PC-3 (cell line): ENCODE measurements around the gene TDRKH. TPM values are rescaled to one million over a fixed set of nuclear protein-coding genes. Genes with fewer than 3 reads are reported as not detected.

Experiments
- ATAC-seq: fragments of 200-7000 bp; cut with Tn5 transposase; 2 replicates; pipeline ENCODE4 v1.9.1; 2020; ENCODE audit warnings: mild to moderate bottlenecking, moderate library complexity
- BruUV-seq: library from RNA; stranded (reverse); fragments of 400-500 nt; replicated peaks from 2 replicates; lab custom pipeline; 2021; lab: Mats Ljungman, UMichigan
- CTCF ChIA-PET: fragments of 300-600 bp; sonication (Branson Sonifier 250); formaldehyde crosslinking; loops from one replicate; lab custom pipeline; 2022; ENCODE audit warnings: antibody characterized with exemption; lab: Charles Lee
- POLR2A ChIA-PET: fragments of 300-600 bp; sonication (Branson Sonifier 250); formaldehyde crosslinking; loops from one replicate; lab custom pipeline; 2022; ENCODE audit warnings: antibody characterized with exemption; ENCODE audit not compliant: unreplicated experiment; lab: Charles Lee
- DNase-seq: peaks from one replicate; pipeline ENCODE4 v3.0.0-alpha.2; 2015
- H2AFZ ChIP-seq: fragments of 300-600 bp; sonication (generic); 2 replicates; pipeline ENCODE4 v1.6.0; 2016; ENCODE audit warnings: antibody characterized with exemption, low read length
- H3F3A ChIP-seq: fragments of 300-600 bp; sonication (generic); one replicate; pipeline ENCODE4 v1.6.0; 2017; ENCODE audit warnings: antibody characterized with exemption, low read length, control low read depth, mild to moderate bottlenecking; ENCODE audit not compliant: unreplicated experiment
- H3K27ac ChIP-seq: fragments of 300-600 bp; sonication (generic); 2 replicates; pipeline ENCODE4 v1.5.1; 2016; ENCODE audit warnings: mild to moderate bottlenecking, low read length
- H3K27me3 ChIP-seq: fragments of 300-600 bp; sonication (generic); 2 replicates; pipeline ENCODE4 v1.6.1; 2016; ENCODE audit warnings: low read length, mixed read lengths
- H3K36me3 ChIP-seq: fragments of 300-600 bp; sonication (generic); 2 replicates; pipeline ENCODE4 v1.6.1; 2016; ENCODE audit warnings: low read depth, mixed run types, low read length, mixed read lengths
- H3K4me1 ChIP-seq: fragments of 300-600 bp; sonication (generic); 2 replicates; pipeline ENCODE4 v1.5.1; 2016; ENCODE audit warnings: low read length; ENCODE audit not compliant: insufficient read depth
- H3K4me2 ChIP-seq: fragments of 300-600 bp; sonication (generic); 2 replicates; pipeline ENCODE4 v1.6.0; 2016; ENCODE audit warnings: low read length
- H3K4me3 ChIP-seq: fragments of 300-600 bp; sonication (generic); 2 replicates; pipeline ENCODE4 v1.5.1; 2016; ENCODE audit warnings: mild to moderate bottlenecking, low read length, mixed read lengths
- H3K79me2 ChIP-seq: fragments of 300-600 bp; sonication (generic); 2 replicates; pipeline ENCODE4 v1.6.1; 2017; ENCODE audit warnings: low read length, mixed read lengths
- H3K9ac ChIP-seq: fragments of 300-600 bp; sonication (generic); 2 replicates; pipeline ENCODE4 v1.6.0; 2016; ENCODE audit warnings: mild to moderate bottlenecking, low read length
- H3K9me2 ChIP-seq: fragments of 300-600 bp; sonication (generic); replicated peaks from 2 replicates; pipeline ENCODE4 v1.6.1; 2016; ENCODE audit warnings: mixed run types, low read length, mixed read lengths
- H3K9me3 ChIP-seq: fragments of 300-600 bp; sonication (generic); 2 replicates; pipeline ENCODE4 v1.6.1; 2016; ENCODE audit warnings: low read length, mixed read lengths
- H4K20me1 ChIP-seq: fragments of 300-600 bp; sonication (generic); 2 replicates; pipeline ENCODE4 v1.6.1; 2016; ENCODE audit warnings: low read length, mixed read lengths
- EZH2 ChIP-seq: fragments of 300-600 bp; sonication (generic); IDR thresholded peaks from one replicate; pipeline ENCODE4 v1.6.1; 2017; ENCODE audit warnings: antibody characterized with exemption, mild to moderate bottlenecking, low read length; ENCODE audit not compliant: unreplicated experiment
- EZH2phosphoT487 ChIP-seq: fragments of 300-600 bp; sonication (generic); IDR thresholded peaks from 2 replicates; pipeline ENCODE4 v1.6.1; 2018; ENCODE audit warnings: mild to moderate bottlenecking, antibody characterized with exemption, low read length, borderline replicate concordance
- intact Hi-C: fragments of 100-400 bp; cut with micrococcal nuclease; formaldehyde crosslinking; loops from 2 replicates; pipeline ENCODE4 v1.9.0; 2023
- total RNA-seq: library from RNA; depleted of rRNA; stranded (reverse); fragments of >200 nt; gene quantifications from 2 replicates; pipeline ENCODE4 v1.2.3, GENCODE V29; 2014
- TF ChIP-seq, protein P1 (sequence below): fragments of 300-600 bp; sonication (generic); conservative IDR thresholded peaks from 2 replicates; pipeline ENCODE4 v1.5.1; 2017; ENCODE audit warnings: antibody characterized with exemption, low read depth, mild to moderate bottlenecking, low read length

TDRKH gene
- total RNA-seq, 1 experiment from 2014 or later, result 15.2 TPM

DNA sequence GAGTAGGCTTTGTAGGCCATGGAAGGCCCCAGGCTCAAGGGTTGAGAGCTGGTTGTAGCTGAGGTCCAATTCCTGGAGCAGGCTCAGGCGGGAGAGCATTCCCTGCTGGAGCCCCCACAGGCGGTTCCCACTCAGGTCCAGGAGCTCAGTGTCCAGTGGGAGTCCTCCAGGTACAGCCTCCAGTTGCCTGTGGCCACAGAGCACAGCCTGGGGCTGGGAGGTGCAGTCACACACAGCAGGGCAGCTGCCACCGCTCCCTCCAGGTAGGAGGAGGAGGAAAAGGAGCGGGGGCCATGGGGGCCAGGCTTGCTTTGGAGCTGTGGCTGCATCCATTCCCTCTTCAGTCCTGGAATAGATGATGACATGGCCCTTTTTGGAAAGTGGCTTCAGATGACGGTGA is 12.1 kb upstream of the TDRKH start:
- H3K4me2 ChIP-seq, result no peak overlapping the region
- DNase-seq (no peak), ATAC-seq (no peak)
- POLR2A ChIA-PET, result no interaction called here
- H3K27me3 ChIP-seq, result peaks cover 19% of the 10 kb centered on the region
- H3K27ac ChIP-seq, result no peak overlapping the region
- no peak overlapping the region for H3K4me3 ChIP-seq
- no peak overlapping the region for H2AFZ ChIP-seq
- intact Hi-C loops, result no loop called here
- no peaks in the 10 kb centered on the region for H3F3A ChIP-seq
- H3K4me1 ChIP-seq, result no peaks in the 10 kb centered on the region
- no peak for TF ChIP-seq EZH2
- TF ChIP-seq, protein P1, sequence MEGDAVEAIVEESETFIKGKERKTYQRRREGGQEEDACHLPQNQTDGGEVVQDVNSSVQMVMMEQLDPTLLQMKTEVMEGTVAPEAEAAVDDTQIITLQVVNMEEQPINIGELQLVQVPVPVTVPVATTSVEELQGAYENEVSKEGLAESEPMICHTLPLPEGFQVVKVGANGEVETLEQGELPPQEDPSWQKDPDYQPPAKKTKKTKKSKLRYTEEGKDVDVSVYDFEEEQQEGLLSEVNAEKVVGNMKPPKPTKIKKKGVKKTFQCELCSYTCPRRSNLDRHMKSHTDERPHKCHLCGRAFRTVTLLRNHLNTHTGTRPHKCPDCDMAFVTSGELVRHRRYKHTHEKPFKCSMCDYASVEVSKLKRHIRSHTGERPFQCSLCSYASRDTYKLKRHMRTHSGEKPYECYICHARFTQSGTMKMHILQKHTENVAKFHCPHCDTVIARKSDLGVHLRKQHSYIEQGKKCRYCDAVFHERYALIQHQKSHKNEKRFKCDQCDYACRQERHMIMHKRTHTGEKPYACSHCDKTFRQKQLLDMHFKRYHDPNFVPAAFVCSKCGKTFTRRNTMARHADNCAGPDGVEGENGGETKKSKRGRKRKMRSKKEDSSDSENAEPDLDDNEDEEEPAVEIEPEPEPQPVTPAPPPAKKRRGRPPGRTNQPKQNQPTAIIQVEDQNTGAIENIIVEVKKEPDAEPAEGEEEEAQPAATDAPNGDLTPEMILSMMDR, result no peak
- no peak for TF ChIP-seq EZH2phosphoT487
- no peaks in the 10 kb centered on the region for H3K79me2 ChIP-seq
- H3K36me3 ChIP-seq, result no peaks in the 10 kb centered on the region
- no peaks in the 10 kb centered on the region for H4K20me1 ChIP-seq
- no peaks in the 10 kb centered on the region for H3K9me2 ChIP-seq
- H3K9me3 ChIP-seq, result no peaks in the 10 kb centered on the region
- no peak overlapping the region for H3K9ac ChIP-seq
- BruUV-seq, result no TSS peak
- CTCF ChIA-PET, result no interaction called here

DNA sequence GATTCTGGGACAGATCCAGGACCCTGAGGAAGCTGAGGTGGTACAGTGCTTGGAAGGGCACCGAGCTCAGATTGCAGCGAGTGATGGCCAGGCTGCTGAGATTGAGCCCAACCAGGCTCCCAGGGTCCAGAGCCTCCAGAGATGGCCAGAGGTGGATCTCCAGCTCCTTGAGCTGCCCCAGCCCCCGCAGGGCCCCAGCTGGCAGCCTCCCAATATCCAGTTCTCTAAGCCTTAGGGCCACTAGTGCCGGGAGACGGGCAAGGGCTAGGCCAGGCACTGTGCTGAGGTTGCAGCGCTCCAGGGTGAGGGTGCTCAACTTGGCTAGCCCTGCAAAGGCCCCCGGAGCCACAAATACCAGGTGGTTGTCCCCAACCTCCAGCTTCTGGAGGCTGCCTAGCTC is 11.5 kb upstream of the TDRKH start:
- no peak for DNase-seq
- Histone ChIP-seq H3K9me3 (no peaks in the 10 kb centered on the region), H3K79me2 (no peaks in the 10 kb centered on the region), H3K27me3 (peaks cover 19% of the 10 kb centered on the region), H3K4me2 (no peak overlapping the region), H4K20me1 (no peaks in the 10 kb centered on the region), H3K9ac (no peak overlapping the region), H3F3A (no peaks in the 10 kb centered on the region), H3K36me3 (no peaks in the 10 kb centered on the region), H2AFZ (no peak overlapping the region), H3K27ac (no peak overlapping the region), H3K9me2 (no peaks in the 10 kb centered on the region), H3K4me3 (no peak overlapping the region), H3K4me1 (no peaks in the 10 kb centered on the region)
- ChIA-PET CTCF (no interaction called here), POLR2A (no interaction called here)
- no TSS peak for BruUV-seq
- ATAC-seq, result no peak
- TF ChIP-seq, protein P1, result no peak
- TF ChIP-seq EZH2 (no peak), EZH2phosphoT487 (no peak)
- intact Hi-C loops, result no loop called here

DNA sequence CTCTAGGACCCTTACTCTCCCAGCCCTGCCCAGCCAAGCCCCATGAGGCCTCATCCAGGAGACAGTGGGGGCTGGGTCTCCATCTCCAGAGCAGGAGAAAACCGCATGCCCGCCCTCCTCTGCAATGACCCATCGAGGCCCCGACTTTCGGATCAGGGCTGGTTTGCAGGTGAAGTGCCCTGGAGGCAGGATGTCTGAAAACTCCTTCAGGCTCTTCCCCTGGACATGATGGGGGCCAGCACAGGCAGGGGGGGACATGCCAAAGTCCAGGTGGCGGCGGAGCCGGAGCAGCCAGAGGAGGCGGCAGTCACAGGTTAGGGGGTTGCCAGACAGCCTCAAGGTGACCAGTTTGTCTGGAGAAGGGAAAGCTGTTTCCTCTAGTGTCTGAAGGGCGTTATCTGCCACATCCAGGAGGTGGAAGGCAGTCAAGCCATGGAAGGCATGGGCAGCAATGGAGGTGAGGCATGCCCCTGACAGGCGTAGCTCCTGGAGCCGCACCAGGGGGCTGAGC is 11.1 kb upstream of the TDRKH start:
- Histone ChIP-seq H3K79me2 (no peaks in the 10 kb centered on the region), H3K36me3 (no peaks in the 10 kb centered on the region), H3K4me3 (no peak overlapping the region), H3K9me3 (no peaks in the 10 kb centered on the region), H3K4me2 (no peak overlapping the region), H3K9me2 (no peaks in the 10 kb centered on the region), H3K27me3 (peaks cover 19% of the 10 kb centered on the region), H3F3A (no peaks in the 10 kb centered on the region), H2AFZ (no peak overlapping the region), H3K27ac (no peak overlapping the region), H3K9ac (no peak overlapping the region), H4K20me1 (no peaks in the 10 kb centered on the region), H3K4me1 (no peaks in the 10 kb centered on the region)
- no peak for TF ChIP-seq EZH2
- TF ChIP-seq, protein P1, result no peak
- TF ChIP-seq EZH2phosphoT487, result no peak
- ChIA-PET POLR2A (no interaction called here), CTCF (no interaction called here)
- no TSS peak for BruUV-seq
- no peak for DNase-seq
- no peak for ATAC-seq
- intact Hi-C loops, result no loop called here
